ENCODE measurements around the gene NOL6.
"Not testable (repeated sequence)": the region's sequence is repeated elsewhere in the genome, so short reads cannot be mapped to it uniquely, and the experiment has no call there.

NOL6 gene

DNA sequence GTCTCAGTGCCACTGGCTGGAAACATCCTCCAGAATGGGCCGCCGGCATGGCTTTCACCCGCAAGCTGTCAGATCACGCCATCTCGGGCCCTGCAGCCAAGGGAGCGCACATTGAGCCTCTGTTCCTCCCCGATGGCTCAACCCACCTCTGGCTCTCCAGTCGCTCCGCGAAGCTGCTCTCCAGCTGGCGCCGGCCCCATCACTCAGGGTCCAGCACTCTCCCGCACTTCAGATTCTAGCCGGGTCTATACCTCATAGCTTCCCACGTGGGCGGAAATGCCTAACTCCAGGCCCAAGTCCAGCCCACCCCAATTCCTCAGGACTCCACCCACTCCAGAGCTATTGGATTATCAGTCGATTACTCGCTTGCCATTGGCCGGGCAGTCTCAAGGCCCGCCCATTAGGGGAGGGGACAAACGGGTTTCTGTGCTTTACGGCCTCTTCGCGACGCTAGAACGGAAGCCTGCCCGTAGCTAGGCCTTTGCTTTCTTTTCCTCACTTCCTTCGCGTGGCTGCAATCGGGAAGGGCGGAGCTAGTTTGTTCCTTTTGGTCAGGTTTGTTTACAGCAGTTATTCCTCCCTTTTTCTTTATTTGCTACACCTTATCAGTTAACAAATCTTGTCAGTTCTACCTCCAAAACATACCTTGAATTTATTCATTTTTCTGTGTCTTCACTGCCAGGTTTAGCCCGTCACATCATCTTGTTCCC lies at the start of gene NOL6:
Gene NOL6 (minus strand): TSS at position 282 of the 710 bp plus-strand sequence. CDS start 82 bp downstream, at position 200.
- DNase-seq (ENCODE audit: low read depth) = peak; percentile 96

GRCh38 chr9:33521861-33522260 lies 48.1 kb upstream of the NOL6 start:
- not testable (repeated sequence) for DNase-seq (ENCODE audit: low read depth)

GRCh38 chr9:33517934-33518577 lies 44.3 kb upstream of the NOL6 start:
- DNase-seq (ENCODE audit: low read depth) = not testable (repeated sequence)

- DNase-seq (ENCODE audit: low read depth) = no peak
Observed at GRCh38 chr9:33517373-33517772, 43.6 kb upstream of the NOL6 start.

- DNase-seq (ENCODE audit: low read depth) = not testable (repeated sequence)
Observed at GRCh38 chr9:33516397-33516796, 42.7 kb upstream of the NOL6 start.

DNA sequence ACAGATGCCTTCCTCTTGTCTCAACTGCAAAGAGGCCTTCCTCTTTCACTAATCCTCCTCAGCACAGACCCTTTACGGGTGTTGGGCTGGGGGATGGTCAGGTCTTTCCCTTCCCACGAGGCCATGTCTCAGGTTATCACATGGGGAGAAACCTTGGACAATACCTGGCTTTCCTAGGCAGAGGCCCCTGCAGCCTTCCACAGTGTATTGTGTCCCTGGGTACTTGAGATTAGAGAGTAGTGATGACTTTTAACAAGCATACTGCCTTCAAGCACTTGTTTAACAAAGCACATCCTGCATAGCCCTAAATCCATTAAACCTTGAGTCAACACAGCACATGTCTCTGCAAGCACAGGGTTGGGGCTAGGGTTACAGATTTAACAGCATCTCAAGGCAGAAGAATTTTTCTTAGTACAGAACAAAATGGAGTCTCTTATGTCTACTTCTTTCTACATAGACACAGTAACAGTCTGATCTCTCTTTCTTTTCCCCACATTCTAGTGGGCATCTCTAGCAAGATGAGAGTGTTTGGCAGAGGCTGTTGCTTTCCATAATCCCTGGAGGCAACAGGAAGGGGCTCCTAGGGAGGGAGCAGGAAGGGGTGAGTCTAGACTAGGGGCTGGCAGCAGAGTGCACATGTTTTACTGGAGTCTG lies 41.7 kb upstream of the NOL6 start:
- DNase-seq (ENCODE audit: low read depth) = not testable (repeated sequence)

DNA sequence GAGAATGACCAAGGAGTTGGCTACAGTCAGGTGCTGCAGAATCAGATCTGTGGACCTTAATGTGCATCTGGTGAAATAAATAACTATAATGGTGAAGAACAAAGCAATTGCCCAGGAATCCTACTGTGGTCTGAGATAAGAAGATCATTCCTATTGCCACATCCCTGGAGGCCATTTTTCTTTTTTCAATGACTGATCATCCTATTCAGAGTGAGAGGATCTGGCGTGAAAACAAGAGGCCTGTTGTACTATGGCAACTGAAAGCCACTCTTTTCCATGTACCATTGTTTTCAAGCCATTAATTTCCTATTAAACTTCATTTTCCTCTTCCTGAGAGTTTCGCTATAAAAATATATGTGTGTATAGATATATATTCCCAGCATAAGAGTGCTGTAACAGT lies 38.8 kb upstream of the NOL6 start:
- not testable (repeated sequence) for DNase-seq (ENCODE audit: low read depth)

DNA sequence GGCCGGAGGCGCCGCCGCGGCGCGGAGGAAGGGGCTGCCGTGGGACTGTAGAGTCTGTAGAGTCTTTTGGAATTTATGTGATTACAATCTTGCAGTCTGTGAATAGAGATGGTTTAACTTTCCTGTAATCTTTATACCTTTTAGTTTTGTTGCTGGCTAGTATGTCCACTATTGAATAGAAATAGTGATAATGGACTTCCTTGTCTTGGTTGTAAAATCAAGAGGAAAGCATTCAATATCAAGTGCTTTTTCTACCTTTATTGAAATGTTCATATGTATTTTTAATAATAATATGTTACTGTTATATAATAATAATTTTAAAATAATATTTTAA lies 37.4 kb upstream of the NOL6 start:
- not testable (repeated sequence) for DNase-seq (ENCODE audit: low read depth)

GRCh38 chr9:33510262-33511183 lies 36.8 kb upstream of the NOL6 start:
- no peak for DNase-seq (ENCODE audit: low read depth)

DNA sequence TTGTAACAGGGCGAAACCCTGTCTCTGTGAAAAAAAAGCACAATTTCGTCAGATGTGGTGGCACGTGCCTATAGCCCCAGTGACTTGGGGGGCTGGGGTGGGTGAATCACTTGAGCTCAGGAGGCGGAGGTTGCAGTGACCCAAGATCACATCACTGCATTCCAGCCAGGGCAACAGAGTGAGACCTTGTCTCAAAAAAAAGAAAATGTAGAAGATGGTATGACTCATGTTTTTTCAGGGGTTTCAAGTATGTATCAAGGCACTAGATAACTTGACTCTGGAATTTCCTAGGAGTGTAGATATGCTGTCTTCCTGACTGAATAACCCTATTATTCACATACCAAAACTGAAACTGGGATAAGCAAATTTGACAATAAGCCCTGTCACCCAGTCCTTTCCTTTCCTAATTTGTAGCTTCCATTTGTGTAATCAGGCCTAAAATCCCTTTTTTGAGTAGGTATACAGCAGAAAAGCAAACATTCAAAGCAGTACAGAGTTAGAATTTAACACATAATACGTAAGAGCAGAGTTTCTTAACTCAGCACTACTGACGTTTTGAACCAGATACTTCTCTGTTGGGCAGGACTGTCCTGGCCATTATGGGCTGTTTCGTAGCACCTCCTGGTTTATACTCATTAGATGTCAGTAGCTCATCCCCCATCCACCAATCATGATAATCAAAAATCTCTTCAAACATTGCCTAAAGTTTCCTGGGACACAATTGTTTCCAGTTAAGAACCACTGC lies 33.1 kb upstream of the NOL6 start:
- no peak for DNase-seq (ENCODE audit: low read depth)

- DNase-seq (ENCODE audit: low read depth) = no peak
Observed at GRCh38 chr9:33498387-33498786, 24.7 kb upstream of the NOL6 start.

DNA sequence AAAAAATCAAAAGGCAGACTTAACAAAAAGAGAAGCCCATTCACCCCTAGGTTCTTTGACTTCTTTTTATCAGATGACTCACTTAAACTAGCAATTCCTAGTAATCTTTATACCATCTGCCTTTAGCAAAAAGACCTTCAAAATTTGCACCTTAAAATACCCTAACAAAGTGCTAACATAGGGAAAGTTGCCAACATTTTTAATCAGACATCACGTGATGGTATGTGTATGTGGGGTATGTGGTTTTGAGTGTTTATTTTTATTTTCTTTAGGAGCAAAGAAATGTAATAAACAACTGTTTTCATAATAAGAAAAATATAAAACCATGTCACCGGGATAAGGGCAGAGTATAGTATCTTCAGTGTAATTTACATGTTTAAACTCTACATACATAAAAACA lies 20.1 kb upstream of the NOL6 start:
- DNase-seq (ENCODE audit: low read depth) = not testable (repeated sequence)

GRCh38 chr9:33489066-33489465 lies 15.3 kb upstream of the NOL6 start:
- DNase-seq (ENCODE audit: low read depth) = no peak

- not testable (repeated sequence) for DNase-seq (ENCODE audit: low read depth)
Observed at GRCh38 chr9:33485312-33485711, 11.6 kb upstream of the NOL6 start.

GRCh38 chr9:33480976-33481375 lies 7.3 kb upstream of the NOL6 start:
- no peak for DNase-seq (ENCODE audit: low read depth)

DNA sequence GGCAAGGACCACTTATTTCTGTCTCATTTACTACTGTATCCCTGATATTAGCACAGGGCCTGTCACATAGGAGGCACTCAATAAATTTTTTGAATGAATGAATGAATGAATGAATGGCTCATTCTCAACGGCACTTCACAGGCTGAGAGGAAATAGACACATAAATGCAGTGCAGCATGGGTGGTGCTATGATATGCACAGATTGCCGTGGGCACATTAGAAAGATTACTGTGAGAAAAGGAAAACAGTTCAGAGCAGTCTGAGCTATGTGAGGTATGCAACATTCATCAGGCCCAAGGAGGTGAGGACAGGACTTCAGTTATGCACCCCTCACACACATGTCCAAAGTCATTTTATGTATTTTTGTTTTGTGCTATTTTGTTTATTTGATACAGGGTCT lies 6.4 kb upstream of the NOL6 start:
- DNase-seq (ENCODE audit: low read depth) = no peak

- no peak for DNase-seq (ENCODE audit: low read depth)
Observed at GRCh38 chr9:33476503-33476902, 2.8 kb upstream of the NOL6 start.

- DNase-seq (ENCODE audit: low read depth) = no peak
Observed at GRCh38 chr9:33475357-33475756, 1.6 kb upstream of the NOL6 start.

DNA sequence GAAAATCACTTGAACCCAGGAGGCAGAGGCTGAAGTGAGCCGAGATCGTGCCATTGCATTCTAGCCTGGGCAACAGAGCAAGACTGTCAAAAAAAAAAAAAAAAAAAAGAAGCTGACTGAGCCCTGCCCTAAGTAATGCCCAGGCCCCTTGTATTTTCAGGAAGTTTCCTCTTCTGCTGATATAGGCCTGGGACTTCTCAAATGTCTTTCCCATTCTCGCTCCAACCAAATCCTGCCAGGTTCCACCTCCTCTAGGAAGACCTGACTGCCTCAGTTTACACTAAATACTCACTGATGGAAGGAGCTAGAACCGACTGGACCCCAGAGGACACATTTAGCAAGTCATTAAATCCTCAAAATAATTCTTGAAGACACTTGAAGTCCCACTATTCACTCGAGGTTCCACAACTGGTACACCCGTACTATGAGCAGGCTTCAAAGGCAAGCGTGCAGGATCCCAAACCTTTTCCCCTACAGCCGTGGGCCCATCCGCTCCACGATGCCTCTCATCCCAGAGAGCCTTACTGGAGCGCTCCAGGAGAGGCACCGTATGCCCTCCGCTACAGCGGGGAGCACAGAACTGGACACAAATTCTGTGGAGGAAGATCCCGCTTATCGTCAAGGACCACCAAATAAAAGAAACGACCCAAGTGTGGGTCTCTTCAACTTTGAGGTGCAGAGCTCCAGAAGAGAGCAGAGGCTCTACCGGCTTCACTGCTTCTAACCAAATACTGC lies 676 bp downstream of the NOL6 start:
- DNase-seq (ENCODE audit: low read depth) = no peak

DNA sequence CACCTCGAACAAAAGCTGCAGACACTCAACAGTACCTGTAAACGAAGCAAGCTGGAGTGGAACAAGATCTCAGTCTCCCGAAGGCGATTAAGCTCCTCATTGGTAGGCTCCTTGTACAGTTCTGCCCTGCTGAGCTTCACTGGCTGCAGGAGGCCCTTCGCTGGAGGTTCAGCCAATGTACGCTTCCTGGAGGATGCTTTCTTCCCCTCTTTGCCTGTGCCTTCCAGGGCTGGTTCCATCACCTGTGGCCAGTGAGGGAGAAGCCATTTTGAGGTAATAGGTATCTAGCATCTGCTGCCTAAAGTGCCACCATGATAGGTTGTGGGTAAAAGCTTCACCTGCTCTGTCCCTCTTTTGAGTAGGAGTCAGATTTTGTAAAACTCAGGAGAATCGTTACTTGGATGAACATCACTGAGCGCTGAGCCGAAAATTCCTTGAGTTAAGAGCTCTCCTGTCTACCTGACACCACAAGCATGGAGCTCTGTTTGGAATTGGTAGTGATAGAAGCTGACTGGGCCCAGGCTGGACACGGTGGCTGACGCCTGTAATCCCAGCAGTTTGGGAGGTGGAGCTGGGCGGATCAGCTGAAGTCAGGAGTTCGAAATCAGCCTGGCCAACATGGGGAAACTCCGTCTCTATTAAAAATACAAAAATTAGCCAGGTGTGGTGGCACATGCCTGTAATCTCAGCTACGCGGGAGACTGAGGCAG lies 1.4 kb downstream of the NOL6 start:
- DNase-seq (ENCODE audit: low read depth) = no peak
